ENCODE results near the gene DRD3. TPM values are rescaled to one million over a fixed set of nuclear protein-coding genes. Genes with fewer than 3 reads are reported as not detected.
A peak's percentile ranks its signal among the peaks of the same experiment; 100 is the strongest.

Gene DRD3
- polyA plus RNA-seq, 3 donors = not detected

- TF ChIP-seq, protein P1, sequence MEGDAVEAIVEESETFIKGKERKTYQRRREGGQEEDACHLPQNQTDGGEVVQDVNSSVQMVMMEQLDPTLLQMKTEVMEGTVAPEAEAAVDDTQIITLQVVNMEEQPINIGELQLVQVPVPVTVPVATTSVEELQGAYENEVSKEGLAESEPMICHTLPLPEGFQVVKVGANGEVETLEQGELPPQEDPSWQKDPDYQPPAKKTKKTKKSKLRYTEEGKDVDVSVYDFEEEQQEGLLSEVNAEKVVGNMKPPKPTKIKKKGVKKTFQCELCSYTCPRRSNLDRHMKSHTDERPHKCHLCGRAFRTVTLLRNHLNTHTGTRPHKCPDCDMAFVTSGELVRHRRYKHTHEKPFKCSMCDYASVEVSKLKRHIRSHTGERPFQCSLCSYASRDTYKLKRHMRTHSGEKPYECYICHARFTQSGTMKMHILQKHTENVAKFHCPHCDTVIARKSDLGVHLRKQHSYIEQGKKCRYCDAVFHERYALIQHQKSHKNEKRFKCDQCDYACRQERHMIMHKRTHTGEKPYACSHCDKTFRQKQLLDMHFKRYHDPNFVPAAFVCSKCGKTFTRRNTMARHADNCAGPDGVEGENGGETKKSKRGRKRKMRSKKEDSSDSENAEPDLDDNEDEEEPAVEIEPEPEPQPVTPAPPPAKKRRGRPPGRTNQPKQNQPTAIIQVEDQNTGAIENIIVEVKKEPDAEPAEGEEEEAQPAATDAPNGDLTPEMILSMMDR (IDR thresholded peaks at IDR 0.05) = no peak
- no peaks in the 10 kb centered on the region for H3K27me3 ChIP-seq (ENCODE audit: control insufficient read depth in 2 of 2, insufficient read depth in 2 of 2, low read length in 2 of 2)
- H3K4me2 ChIP-seq (replicated peaks; ENCODE audit: extremely low read depth, low read length, poor library complexity, severe bottlenecking) = no peak overlapping the region
- peaks cover 51% of the 10 kb centered on the region for H3K4me1 Mint-ChIP-seq
- intact Hi-C loops (cut with micrococcal nuclease) = no loop called here
- peak overlapping the region in 1 of 2 donors; percentile 20 for H3K27ac ChIP-seq (ENCODE audit: low read depth in 1 of 2, low read length in 2 of 2)
- H3K4me1 ChIP-seq (ENCODE audit: control insufficient read depth in 1 of 2, insufficient read depth in 2 of 2, low read length in 2 of 2) = peaks cover 45 to 60% of the 10 kb centered on the region in 2 donors
- no peaks in the 10 kb centered on the region for H3K36me3 Mint-ChIP-seq
- H2AFZ ChIP-seq (ENCODE audit: insufficient read depth, low read depth, low read length, poor library complexity, severe bottlenecking) = no peak overlapping the region
- peak; percentile 21 to 34 (median 22) for DNase-seq
- no peaks in the 10 kb centered on the region for H3K36me3 ChIP-seq (replicated peaks in 1 of 2; ENCODE audit: control insufficient read depth in 1 of 2, insufficient read depth in 2 of 2, low read length in 2 of 2)
- H3K9ac ChIP-seq (ENCODE audit: insufficient read depth, low read length, poor library complexity, severe bottlenecking) = no peak overlapping the region
- no peak overlapping the region for H3K4me3 ChIP-seq (replicated peaks in 1 of 3; ENCODE audit: low read depth in 2 of 3, low read length in 3 of 3)
- no peaks in the 10 kb centered on the region for H3K27me3 Mint-ChIP-seq (ENCODE audit: low read depth in 3 of 3)
- no peaks in the 10 kb centered on the region for H3K9me3 ChIP-seq (replicated peaks in 1 of 2; ENCODE audit: control insufficient read depth in 1 of 2, insufficient read depth in 1 of 2, low read length in 2 of 2)
- H4K20me1 ChIP-seq (ENCODE audit: insufficient read depth, low read length) = no peaks in the 10 kb centered on the region
- H3K4me3 Mint-ChIP-seq = no peak overlapping the region
- H3K79me2 ChIP-seq (ENCODE audit: insufficient read depth, low read length) = no peaks in the 10 kb centered on the region
- H3K27ac Mint-ChIP-seq = peak overlapping the region in 4 of 7 donors; percentile 12 to 66 (median 52)
- peaks cover 0 to 6% (median 0%) of the 10 kb centered on the region in 7 donors for H3K9me3 Mint-ChIP-seq
- WGBS (ENCODE audit: insufficient coverage) = no CpG with 5 or more reads among the region's 8 CpGs
Observed at GRCh38 chr3:114108137-114108536, 70.7 kb downstream of the DRD3 start.

GRCh38 chr3:114104414-114104813 lies 74.4 kb downstream of the DRD3 start:
- Mint-ChIP-seq H3K9me3 (peaks cover 0 to 4% (median 0%) of the 10 kb centered on the region in 7 donors), H3K27me3 (ENCODE audit: low read depth in 3 of 3) (no peaks in the 10 kb centered on the region), H3K4me1 (peaks cover 22% of the 10 kb centered on the region), H3K4me3 (no peak overlapping the region), H3K36me3 (no peaks in the 10 kb centered on the region), H3K27ac (no peak overlapping the region)
- no CpG with 5 or more reads among the region's 3 CpGs for WGBS (ENCODE audit: insufficient coverage)
- Histone ChIP-seq H3K4me2 (replicated peaks; ENCODE audit: extremely low read depth, low read length, poor library complexity, severe bottlenecking) (no peak overlapping the region), H3K36me3 (replicated peaks in 1 of 2; ENCODE audit: control insufficient read depth in 1 of 2, insufficient read depth in 2 of 2, low read length in 2 of 2) (no peaks in the 10 kb centered on the region), H3K4me3 (replicated peaks in 1 of 3; ENCODE audit: low read depth in 2 of 3, low read length in 3 of 3) (no peak overlapping the region), H3K9me3 (replicated peaks in 1 of 2; ENCODE audit: control insufficient read depth in 1 of 2, insufficient read depth in 1 of 2, low read length in 2 of 2) (no peaks in the 10 kb centered on the region), H3K27me3 (ENCODE audit: control insufficient read depth in 2 of 2, insufficient read depth in 2 of 2, low read length in 2 of 2) (no peaks in the 10 kb centered on the region), H3K79me2 (ENCODE audit: insufficient read depth, low read length) (no peaks in the 10 kb centered on the region), H3K4me1 (ENCODE audit: control insufficient read depth in 1 of 2, insufficient read depth in 2 of 2, low read length in 2 of 2) (peaks cover 16 to 30% of the 10 kb centered on the region in 2 donors), H4K20me1 (ENCODE audit: insufficient read depth, low read length) (no peaks in the 10 kb centered on the region), H3K27ac (ENCODE audit: low read depth in 1 of 2, low read length in 2 of 2) (no peak overlapping the region), H3K9ac (ENCODE audit: insufficient read depth, low read length, poor library complexity, severe bottlenecking) (no peak overlapping the region), H2AFZ (ENCODE audit: insufficient read depth, low read depth, low read length, poor library complexity, severe bottlenecking) (no peak overlapping the region)
- TF ChIP-seq, protein P1 (IDR thresholded peaks at IDR 0.05) = no peak
- no peak for DNase-seq
- intact Hi-C loops (cut with micrococcal nuclease) = no loop called here
